Testis (tissue), 2 donors: ENCODE measurements around the gene MTFP1.

ENCODE experiments used
- POLR2A ChIP-seq: fragments of 450-650 bp; IDR thresholded peaks from one replicate; pipeline ENCODE4 v1.6.1; 2017; ENCODE audit warnings: antibody characterized with exemption, mild to moderate bottlenecking, moderate library complexity
- TF ChIP-seq, protein P1 (sequence below), 3 experiments: fragments of 450-650 bp in 2 of 3; fragments of 200-600 bp in 1 of 3; sonication (generic) in 1 of 3; IDR thresholded peaks; one replicate each; pipeline ENCODE4 v1.5.1; 2016 to 2019; ENCODE audit warnings: antibody characterized with exemption in 3 of 3, mild to moderate bottlenecking in 2 of 3, moderate library complexity in 1 of 3

DNA sequence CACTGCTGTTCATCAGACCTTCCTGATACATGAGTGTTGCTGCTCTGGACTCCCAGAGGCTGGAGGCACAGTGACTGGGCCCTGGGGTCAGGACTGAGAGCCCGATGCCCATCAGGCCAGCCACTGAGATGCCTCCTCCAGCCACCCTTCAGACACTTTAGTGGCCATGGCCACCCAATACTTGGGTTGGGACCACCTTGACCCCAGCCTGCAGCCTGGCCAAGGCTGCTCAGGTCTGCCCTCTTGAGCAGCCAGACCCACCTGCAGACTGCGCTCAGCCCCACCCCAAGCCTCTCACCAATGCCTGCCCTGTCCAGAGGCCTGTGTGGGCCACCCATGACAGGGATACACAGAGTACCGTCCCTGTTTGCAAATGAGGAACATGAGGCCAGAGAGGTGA, 42.5 kb upstream of the MTFP1 start:
- no peak for TF ChIP-seq POLR2A
- TF ChIP-seq, protein P1, sequence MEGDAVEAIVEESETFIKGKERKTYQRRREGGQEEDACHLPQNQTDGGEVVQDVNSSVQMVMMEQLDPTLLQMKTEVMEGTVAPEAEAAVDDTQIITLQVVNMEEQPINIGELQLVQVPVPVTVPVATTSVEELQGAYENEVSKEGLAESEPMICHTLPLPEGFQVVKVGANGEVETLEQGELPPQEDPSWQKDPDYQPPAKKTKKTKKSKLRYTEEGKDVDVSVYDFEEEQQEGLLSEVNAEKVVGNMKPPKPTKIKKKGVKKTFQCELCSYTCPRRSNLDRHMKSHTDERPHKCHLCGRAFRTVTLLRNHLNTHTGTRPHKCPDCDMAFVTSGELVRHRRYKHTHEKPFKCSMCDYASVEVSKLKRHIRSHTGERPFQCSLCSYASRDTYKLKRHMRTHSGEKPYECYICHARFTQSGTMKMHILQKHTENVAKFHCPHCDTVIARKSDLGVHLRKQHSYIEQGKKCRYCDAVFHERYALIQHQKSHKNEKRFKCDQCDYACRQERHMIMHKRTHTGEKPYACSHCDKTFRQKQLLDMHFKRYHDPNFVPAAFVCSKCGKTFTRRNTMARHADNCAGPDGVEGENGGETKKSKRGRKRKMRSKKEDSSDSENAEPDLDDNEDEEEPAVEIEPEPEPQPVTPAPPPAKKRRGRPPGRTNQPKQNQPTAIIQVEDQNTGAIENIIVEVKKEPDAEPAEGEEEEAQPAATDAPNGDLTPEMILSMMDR (IDR thresholded peaks at IDR 0.05): no peak
